ENCODE results near the gene SLC9A5.

DNA sequence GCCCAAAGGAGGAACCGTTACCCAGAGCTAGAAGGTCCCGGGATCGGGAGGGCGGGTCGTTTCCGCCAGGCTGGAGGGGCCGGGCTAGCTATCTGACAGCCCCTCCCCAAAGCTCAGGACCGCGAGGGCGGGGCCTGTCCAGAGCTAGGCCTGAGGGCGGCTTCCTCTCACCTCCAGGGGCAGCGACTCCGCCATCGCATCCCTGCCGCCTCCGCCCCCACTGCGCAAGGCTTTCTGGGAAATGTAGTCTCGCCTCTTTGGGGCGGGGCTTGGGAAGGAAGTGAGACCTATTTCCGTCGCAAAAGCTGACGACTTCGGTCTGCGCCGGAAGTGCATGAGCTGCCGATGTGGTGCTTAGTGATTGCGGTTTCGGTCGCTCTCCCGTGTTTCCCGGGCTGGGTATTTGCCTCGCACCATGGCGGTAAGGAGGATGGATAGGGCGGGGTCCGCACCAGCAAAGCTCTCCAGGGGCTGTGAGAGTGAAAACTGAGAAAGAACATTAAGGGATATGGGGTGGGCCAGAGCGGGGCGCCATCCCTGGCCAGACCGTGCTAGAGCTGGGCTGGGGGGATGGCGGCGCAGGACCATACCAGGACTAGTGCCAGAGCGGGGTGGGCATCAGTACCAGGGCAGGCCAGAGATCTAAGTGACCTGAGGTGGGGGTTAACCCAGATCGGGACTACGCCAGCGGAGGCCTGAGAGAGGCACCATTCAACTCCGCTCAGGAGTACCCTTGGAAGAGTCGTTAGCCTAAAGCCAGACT, 21.8 kb upstream of the SLC9A5 start, which contains the start of gene TMEM208:
- TF ChIP-seq, protein P1, sequence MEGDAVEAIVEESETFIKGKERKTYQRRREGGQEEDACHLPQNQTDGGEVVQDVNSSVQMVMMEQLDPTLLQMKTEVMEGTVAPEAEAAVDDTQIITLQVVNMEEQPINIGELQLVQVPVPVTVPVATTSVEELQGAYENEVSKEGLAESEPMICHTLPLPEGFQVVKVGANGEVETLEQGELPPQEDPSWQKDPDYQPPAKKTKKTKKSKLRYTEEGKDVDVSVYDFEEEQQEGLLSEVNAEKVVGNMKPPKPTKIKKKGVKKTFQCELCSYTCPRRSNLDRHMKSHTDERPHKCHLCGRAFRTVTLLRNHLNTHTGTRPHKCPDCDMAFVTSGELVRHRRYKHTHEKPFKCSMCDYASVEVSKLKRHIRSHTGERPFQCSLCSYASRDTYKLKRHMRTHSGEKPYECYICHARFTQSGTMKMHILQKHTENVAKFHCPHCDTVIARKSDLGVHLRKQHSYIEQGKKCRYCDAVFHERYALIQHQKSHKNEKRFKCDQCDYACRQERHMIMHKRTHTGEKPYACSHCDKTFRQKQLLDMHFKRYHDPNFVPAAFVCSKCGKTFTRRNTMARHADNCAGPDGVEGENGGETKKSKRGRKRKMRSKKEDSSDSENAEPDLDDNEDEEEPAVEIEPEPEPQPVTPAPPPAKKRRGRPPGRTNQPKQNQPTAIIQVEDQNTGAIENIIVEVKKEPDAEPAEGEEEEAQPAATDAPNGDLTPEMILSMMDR (IDR thresholded peaks at IDR 0.05; ENCODE audit: low read depth, low read length), result peak; percentile 10
- TF ChIP-seq, protein P2, sequence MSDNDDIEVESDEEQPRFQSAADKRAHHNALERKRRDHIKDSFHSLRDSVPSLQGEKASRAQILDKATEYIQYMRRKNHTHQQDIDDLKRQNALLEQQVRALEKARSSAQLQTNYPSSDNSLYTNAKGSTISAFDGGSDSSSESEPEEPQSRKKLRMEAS (IDR thresholded peaks at IDR 0.05; ENCODE audit: low read depth, low read length), result no peak
- TF ChIP-seq POLR2A (IDR thresholded peaks at IDR 0.05; ENCODE audit: extremely low read depth, insufficient read length), result peak; percentile 76

All from NB4 (cell line).